OCI-LY1 (cell line): ENCODE results near the gene ENDOG.
"Not testable (repeated sequence)": the region's sequence is repeated elsewhere in the genome, so short reads cannot be mapped to it uniquely, and the experiment has no call there.

Experiments used
- H2AFZ ChIP-seq: fragments of 200-600 bp; sonication (generic), shearing (Covaris generic); 2 replicates; pipeline ENCODE4 v1.6.0; 2014; ENCODE audit warnings: antibody characterized with exemption, mild to moderate bottlenecking, low read length
- H3F3A ChIP-seq: fragments of 200-600 bp; sonication (generic), shearing (Covaris generic); 2 replicates; pipeline ENCODE4 v1.6.0; 2014; ENCODE audit warnings: mild to moderate bottlenecking, antibody characterized with exemption, low read length, moderate library complexity; ENCODE audit not compliant: insufficient read depth
- H3K27ac ChIP-seq: fragments of 200-600 bp; sonication (generic); 2 replicates; pipeline ENCODE4 v1.5.1; 2014; ENCODE audit warnings: low read length, mixed run types, mild to moderate bottlenecking, low read depth; ENCODE audit not compliant: poor library complexity, severe bottlenecking
- H3K27me3 ChIP-seq: fragments of 200-600 bp; sonication (generic); 2 replicates; pipeline ENCODE4 v1.6.0; 2014; ENCODE audit warnings: antibody characterized with exemption, mild to moderate bottlenecking, low read length, moderate library complexity; ENCODE audit not compliant: insufficient read depth
- H3K36me3 ChIP-seq: fragments of 200-600 bp; sonication (generic); 2 replicates; pipeline ENCODE4 v1.6.1; 2014; ENCODE audit warnings: mild to moderate bottlenecking, antibody characterized with exemption, low read length, moderate library complexity, mixed read lengths; ENCODE audit not compliant: insufficient read depth
- H3K4me1 ChIP-seq: fragments of 200-600 bp; sonication (generic); 2 replicates; pipeline ENCODE4 v1.5.1; 2014; ENCODE audit warnings: mild to moderate bottlenecking, low read length, moderate library complexity; ENCODE audit not compliant: insufficient read depth, severe bottlenecking
- H3K4me2 ChIP-seq: fragments of 200-600 bp; sonication (generic), shearing (Covaris generic); 2 replicates; pipeline ENCODE4 v1.6.1; 2014; ENCODE audit warnings: low read length
- H3K4me3 ChIP-seq: fragments of 200-600 bp; sonication (generic); 2 replicates; pipeline ENCODE4 v1.5.1; 2014; ENCODE audit warnings: low read length, low read depth, mild to moderate bottlenecking, mixed read lengths; ENCODE audit not compliant: poor library complexity, severe bottlenecking
- H3K79me2 ChIP-seq: fragments of 200-600 bp; shearing (Covaris generic); 2 replicates; pipeline ENCODE4 v1.6.1; 2016; ENCODE audit warnings: mixed run types, low read length, mixed read lengths; ENCODE audit not compliant: insufficient read depth
- H3K9ac ChIP-seq: fragments of 200-600 bp; sonication (generic), shearing (Covaris generic); 2 replicates; pipeline ENCODE4 v1.6.1; 2014; ENCODE audit warnings: mild to moderate bottlenecking, low read length, mixed read lengths
- H3K9me2 ChIP-seq: fragments of 200-600 bp; sonication (generic), shearing (Covaris generic); 2 replicates; pipeline ENCODE4 v1.6.1; 2014; ENCODE audit warnings: low read depth, mild to moderate bottlenecking, low read length, mixed read lengths
- H3K9me3 ChIP-seq: fragments of 200-600 bp; shearing (Covaris generic); 2 replicates; pipeline ENCODE4 v1.6.1; 2014; ENCODE audit warnings: low read length, mixed read lengths
- H4K20me1 ChIP-seq: fragments of 200-600 bp; sonication (generic), shearing (Covaris generic); 2 replicates; pipeline ENCODE4 v1.6.0; 2016; ENCODE audit warnings: mild to moderate bottlenecking, low read length; ENCODE audit not compliant: insufficient read depth
- EZH2 ChIP-seq: fragments of 200-600 bp; sonication (generic), shearing (Covaris generic); IDR thresholded peaks from 2 replicates; pipeline ENCODE4 v1.8.0; 2017; ENCODE audit warnings: borderline replicate concordance, mixed run types, mild to moderate bottlenecking, antibody characterized with exemption, low read length, moderate library complexity, mixed read lengths
- TF ChIP-seq, protein P1 (sequence below): fragments of 200-600 bp; sonication (generic), shearing (Covaris generic); IDR thresholded peaks from 2 replicates; pipeline ENCODE4 v1.5.1; 2017; ENCODE audit warnings: mild to moderate bottlenecking, antibody characterized with exemption, low read length, moderate library complexity, mixed read lengths

The ENDOG gene

GRCh38 chr9:128846680-128847030, 28.4 kb downstream of the ENDOG start:
- no peaks in the 10 kb centered on the region for H3K4me1 ChIP-seq
- H3K9me2 ChIP-seq: no peaks in the 10 kb centered on the region
- no peak overlapping the region for H3K4me3 ChIP-seq
- no peaks in the 10 kb centered on the region for H3K27me3 ChIP-seq
- TF ChIP-seq EZH2: no peak
- TF ChIP-seq, protein P1, sequence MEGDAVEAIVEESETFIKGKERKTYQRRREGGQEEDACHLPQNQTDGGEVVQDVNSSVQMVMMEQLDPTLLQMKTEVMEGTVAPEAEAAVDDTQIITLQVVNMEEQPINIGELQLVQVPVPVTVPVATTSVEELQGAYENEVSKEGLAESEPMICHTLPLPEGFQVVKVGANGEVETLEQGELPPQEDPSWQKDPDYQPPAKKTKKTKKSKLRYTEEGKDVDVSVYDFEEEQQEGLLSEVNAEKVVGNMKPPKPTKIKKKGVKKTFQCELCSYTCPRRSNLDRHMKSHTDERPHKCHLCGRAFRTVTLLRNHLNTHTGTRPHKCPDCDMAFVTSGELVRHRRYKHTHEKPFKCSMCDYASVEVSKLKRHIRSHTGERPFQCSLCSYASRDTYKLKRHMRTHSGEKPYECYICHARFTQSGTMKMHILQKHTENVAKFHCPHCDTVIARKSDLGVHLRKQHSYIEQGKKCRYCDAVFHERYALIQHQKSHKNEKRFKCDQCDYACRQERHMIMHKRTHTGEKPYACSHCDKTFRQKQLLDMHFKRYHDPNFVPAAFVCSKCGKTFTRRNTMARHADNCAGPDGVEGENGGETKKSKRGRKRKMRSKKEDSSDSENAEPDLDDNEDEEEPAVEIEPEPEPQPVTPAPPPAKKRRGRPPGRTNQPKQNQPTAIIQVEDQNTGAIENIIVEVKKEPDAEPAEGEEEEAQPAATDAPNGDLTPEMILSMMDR: no peak
- H3F3A ChIP-seq: no peaks in the 10 kb centered on the region
- no peaks in the 10 kb centered on the region for H3K79me2 ChIP-seq
- no peak overlapping the region for H2AFZ ChIP-seq
- H3K27ac ChIP-seq: no peak overlapping the region
- no peaks in the 10 kb centered on the region for H3K9me3 ChIP-seq
- H3K9ac ChIP-seq: no peak overlapping the region
- H4K20me1 ChIP-seq: no peaks in the 10 kb centered on the region
- H3K36me3 ChIP-seq: no peaks in the 10 kb centered on the region; the same call in none of the 2 replicates
- H3K4me2 ChIP-seq: no peak overlapping the region

GRCh38 chr9:128847803-128848202, 29.5 kb downstream of the ENDOG start:
- Histone ChIP-seq H3K79me2 (no peaks in the 10 kb centered on the region), H4K20me1 (no peaks in the 10 kb centered on the region), H2AFZ (no peak overlapping the region), H3K9me2 (no peaks in the 10 kb centered on the region), H3K27me3 (no peaks in the 10 kb centered on the region), H3K9me3 (no peaks in the 10 kb centered on the region), H3K9ac (no peak overlapping the region), H3F3A (no peaks in the 10 kb centered on the region), H3K4me3 (no peak overlapping the region), H3K4me1 (no peaks in the 10 kb centered on the region), H3K4me2 (no peak overlapping the region), H3K36me3 (no peaks in the 10 kb centered on the region; the same call in none of the 2 replicates), H3K27ac (no peak overlapping the region)
- TF ChIP-seq, protein P1: no peak
- no peak for TF ChIP-seq EZH2

GRCh38 chr9:128851024-128851423, 32.7 kb downstream of the ENDOG start:
- not testable (repeated sequence) for H3K9me3 ChIP-seq, H3K9ac ChIP-seq, H3K4me1 ChIP-seq, H2AFZ ChIP-seq, H3K4me2 ChIP-seq, H3K27ac ChIP-seq, H3K27me3 ChIP-seq, H4K20me1 ChIP-seq, H3K4me3 ChIP-seq, H3F3A ChIP-seq, H3K36me3 ChIP-seq, H3K9me2 ChIP-seq, H3K79me2 ChIP-seq

- not testable (repeated sequence) for H3K27me3 ChIP-seq, H3K4me3 ChIP-seq, H2AFZ ChIP-seq, H3K4me1 ChIP-seq, H4K20me1 ChIP-seq, H3K27ac ChIP-seq, H3K9ac ChIP-seq, H3K4me2 ChIP-seq, H3K36me3 ChIP-seq, H3K79me2 ChIP-seq, H3K9me3 ChIP-seq, H3F3A ChIP-seq, H3K9me2 ChIP-seq
- TF ChIP-seq, protein P1: peak; percentile 42
Observed at GRCh38 chr9:128851779-128852600, 33.7 kb downstream of the ENDOG start.

DNA sequence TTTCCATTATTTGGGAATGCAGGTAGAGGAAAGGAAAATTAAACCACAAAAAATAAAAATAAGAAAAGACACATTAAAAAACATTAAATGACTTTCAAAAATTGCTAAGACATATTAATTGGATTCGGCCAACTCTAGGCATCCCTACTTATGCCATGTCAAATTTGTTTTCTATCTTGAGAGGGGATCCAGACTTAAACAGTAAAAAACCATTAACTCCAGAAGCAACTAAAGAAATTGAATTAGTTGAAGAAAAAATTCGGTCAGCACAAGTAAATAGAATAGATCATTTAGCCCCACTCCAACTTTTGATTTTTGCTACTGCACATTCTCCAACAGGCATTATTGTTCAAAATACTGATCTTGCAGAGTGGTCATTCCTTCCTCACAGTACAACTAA, 34.3 kb downstream of the ENDOG start:
- H3K4me3 ChIP-seq, H3K4me1 ChIP-seq, H3K36me3 ChIP-seq, H3K4me2 ChIP-seq, H3K9me3 ChIP-seq, H3K27ac ChIP-seq, H3K27me3 ChIP-seq, H3K79me2 ChIP-seq, H3F3A ChIP-seq, H3K9ac ChIP-seq, H2AFZ ChIP-seq, H4K20me1 ChIP-seq, H3K9me2 ChIP-seq: not testable (repeated sequence)
